GM19043 (cell line): ENCODE measurements around the gene GIPC1.
A peak's percentile ranks its signal among the peaks of the same experiment; 100 is the strongest.
"Not testable (repeated sequence)": the region's sequence is repeated elsewhere in the genome, so short reads cannot be mapped to it uniquely, and the experiment has no call there.

Experiments used
- ATAC-seq: cut with Tn5 transposase; IDR thresholded peaks from one replicate; pipeline ENCODE4 v1.9.1; 2021; ENCODE audit warnings: low read depth; ENCODE audit not compliant: unreplicated experiment

The GIPC1 gene

DNA sequence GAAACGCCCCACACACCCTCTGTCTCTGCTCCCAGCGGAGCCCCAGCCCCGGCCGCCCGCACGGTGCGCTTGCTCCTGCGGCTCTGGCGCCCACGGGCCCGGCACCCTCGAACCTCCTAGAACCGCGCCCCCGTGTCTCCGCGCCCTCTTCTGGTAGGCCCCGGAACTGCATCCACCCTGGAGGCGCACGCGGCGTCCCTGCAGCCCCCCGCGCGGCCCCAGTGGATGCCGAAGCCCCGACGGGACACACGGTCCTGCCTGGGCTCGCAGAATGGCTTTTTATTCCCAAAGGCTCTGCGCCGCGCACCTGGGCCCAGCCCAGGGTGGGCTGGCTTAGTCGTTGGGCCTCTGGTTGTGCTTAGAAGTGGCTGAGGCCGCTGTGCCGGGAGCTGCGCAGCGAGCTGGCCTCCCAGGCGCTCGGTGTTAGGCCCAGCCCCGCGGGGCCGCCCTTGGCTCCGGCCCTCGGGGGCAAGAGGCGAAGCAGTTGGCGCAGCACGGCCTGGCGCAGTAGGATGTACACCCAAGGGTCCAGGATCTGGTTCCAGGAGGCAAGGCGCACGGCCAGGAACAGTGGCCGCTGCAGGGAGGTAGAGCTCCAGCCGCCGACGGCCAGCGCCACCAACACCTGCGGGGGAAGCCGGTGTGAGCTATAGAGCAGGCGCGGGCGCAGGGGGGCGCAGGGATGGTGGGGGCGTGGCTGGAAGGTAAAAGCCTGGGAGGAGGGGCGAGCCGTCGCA, 23.6 kb downstream of the GIPC1 start:
- ATAC-seq = no peak

- ATAC-seq = no peak
Observed at GRCh38 chr19:14471436-14472187, 24.3 kb downstream of the GIPC1 start.

- ATAC-seq = no peak
Observed at GRCh38 chr19:14470031-14470876, 25.7 kb downstream of the GIPC1 start.

GRCh38 chr19:14467816-14468215, 28.1 kb downstream of the GIPC1 start:
- no peak for ATAC-seq

- no peak for ATAC-seq
Observed at GRCh38 chr19:14467391-14467790, 28.5 kb downstream of the GIPC1 start.

GRCh38 chr19:14463747-14464146, 32.2 kb downstream of the GIPC1 start:
- no peak for ATAC-seq

- not testable (repeated sequence) for ATAC-seq
Observed at GRCh38 chr19:14462401-14462800, 33.5 kb downstream of the GIPC1 start.

- no peak for ATAC-seq
Observed at GRCh38 chr19:14460935-14461334, 35.0 kb downstream of the GIPC1 start.

DNA sequence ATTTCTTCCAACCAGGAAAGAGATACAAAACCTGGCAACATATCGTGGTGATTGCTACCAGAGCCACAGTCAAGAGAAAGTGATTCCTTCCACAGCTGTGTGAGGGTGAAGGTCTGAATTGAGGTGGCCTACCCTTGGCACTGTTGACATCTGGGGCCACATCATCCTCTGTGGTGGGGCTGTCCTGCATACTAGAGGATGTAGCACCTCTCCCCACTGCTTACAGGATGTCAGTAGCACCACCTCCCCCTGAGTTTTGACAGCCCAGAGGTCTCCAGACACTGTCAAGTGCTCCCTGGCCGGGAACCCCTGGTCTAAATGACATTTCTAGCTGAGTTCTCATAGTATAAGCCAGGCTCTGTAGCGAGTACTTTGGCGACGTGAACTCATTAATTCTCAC, 36.2 kb downstream of the GIPC1 start:
- ATAC-seq = no peak

DNA sequence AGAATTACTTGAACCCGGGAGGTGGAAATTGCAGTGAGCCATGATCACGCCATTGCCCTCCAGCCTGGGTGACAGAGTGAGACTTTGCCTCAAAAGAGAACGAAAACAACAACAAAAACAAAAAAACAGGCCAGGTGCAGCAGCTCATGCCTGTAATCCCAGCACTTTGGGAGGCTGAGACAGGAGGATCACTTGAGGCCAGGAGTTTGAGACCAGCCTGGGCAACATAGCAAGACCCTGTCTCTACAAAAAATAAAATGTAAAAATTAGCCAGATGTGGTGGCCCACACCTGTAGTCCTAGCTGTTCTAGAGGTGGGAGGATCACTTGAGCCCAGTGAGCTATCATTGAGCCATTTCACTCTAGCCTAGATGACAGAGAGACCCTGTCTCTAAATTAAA, 43.6 kb downstream of the GIPC1 start:
- ATAC-seq = not testable (repeated sequence)

GRCh38 chr19:14450876-14451275, 45.1 kb downstream of the GIPC1 start:
- no peak for ATAC-seq

DNA sequence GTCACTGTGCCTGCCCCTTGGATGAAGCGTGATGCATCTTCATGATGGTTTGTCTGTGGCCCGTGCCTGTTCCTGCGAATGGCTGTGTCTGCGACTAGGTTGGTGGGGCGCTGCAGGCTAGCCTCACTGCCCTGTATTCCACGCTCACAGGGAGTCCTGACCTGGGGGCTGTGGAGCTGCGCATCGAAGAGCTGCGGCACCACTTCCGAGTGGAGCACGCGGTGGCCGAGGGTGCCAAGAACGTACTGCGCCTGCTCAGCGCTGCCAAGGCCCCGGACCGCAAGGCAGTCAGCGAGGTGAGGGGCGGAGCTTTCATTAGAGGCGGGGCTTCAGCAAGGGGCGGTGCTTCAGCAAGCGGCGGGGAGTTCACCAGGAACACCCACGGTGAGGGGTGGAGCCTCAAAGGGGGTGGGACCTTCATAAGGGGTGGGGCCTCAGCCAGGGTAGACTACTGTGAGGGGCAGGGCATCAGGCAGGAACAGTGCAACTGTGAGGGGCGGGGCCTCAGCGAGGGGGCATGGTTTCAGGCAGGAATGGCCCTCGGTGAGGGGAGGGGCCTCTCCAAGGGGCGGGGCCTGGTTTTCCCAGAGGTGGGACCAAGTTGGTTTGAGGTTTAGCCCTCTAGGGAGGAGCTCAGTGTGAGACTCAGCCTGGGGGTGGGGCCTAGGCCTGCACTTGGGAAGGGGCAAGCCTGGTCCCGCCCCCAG, 45.6 kb downstream of the GIPC1 start:
- ATAC-seq = no peak

- ATAC-seq = no peak
Observed at GRCh38 chr19:14449321-14449720, 46.6 kb downstream of the GIPC1 start.

DNA sequence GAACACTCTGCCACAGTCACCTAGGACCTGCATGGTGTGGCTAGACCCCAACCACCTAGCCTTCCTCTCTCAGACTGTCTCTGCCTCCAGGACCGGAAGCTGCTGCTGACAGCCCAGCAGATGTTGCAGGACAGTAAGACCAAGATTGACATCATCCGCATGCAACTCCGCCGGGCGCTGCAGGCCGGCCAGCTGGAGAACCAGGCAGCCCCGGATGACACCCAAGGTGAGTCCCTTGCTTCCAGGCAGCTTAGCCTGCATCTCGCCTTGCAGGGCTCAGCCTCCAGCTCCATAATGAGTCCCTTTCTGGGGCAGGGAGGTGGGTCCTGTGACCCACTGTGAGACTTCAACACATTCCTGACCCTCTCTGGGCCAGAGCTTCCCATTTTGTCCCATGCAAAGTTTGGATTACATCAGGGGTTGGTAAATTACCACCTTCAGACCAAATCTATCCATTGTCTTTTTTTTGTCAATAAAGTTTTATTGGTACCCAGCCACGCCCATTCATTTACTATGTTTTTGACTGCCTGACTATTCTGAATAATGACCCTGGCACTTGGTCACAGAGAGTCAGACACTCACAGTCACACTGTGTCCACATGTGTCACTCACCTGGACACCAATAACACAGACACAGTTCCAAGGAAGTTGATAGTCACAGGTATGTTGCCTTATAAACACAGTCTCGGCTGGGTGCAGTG, 49.4 kb downstream of the GIPC1 start:
- no peak for ATAC-seq

DNA sequence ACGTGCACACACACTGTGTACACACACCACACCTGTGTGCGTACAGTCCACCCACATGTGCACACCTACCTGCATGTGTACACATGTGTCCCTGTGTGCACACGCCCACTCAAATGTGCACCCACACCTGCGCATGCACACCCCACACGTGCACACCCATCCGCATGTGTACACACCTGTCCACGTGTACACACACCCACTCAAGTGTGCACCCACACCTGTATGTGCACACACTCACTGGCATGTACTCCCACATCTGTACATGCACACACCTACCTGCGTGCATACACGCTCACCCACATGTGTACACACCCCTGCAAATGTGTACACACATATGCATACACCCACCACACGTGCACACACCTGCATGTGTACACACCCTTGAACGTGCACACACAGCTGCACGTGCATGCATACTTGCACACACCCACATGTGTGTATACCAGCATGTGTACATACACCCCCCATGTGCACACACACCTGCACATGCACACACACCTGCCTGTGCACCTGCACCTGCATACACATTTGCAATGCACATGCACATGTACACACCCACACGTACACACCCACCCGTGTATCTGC, 52.2 kb downstream of the GIPC1 start:
- ATAC-seq = no peak

GRCh38 chr19:14442891-14443631, 52.9 kb downstream of the GIPC1 start:
- no peak for ATAC-seq

GRCh38 chr19:14441041-14441938, 54.6 kb downstream of the GIPC1 start:
- no peak for ATAC-seq

DNA sequence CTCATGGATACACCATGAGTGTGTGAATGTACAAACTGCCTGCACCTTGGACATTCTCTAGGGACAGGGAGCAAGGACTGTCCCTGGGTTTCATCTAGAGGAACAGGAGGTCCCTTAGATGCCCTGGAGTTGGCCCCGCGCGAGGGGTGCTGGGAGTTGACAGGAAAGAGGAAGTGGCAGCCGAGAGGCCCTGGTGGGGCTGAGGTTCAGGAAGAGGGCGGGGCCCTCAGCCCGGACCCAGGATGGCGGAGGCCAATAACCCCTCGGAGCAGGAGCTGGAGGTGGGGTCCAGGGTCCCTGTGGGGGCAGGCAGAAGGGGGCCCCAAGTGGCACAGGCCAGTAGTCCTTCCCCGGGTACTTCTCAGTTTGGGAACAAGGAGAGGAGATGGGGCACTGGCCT, 55.9 kb downstream of the GIPC1 start:
- peak; percentile 77 for ATAC-seq
